Dedifferentiated amniotic fluid mesenchymal stem cell (primary cell): ENCODE results near the gene ERRFI1.
"Not testable (repeated sequence)": the region's sequence is repeated elsewhere in the genome, so short reads cannot be mapped to it uniquely, and the experiment has no call there.

ENCODE experiments used
- DNase-seq: peaks from one replicate; pipeline ENCODE4 v3.0.0-alpha.2; 2016; ENCODE audit errors: extremely low spot score

The ERRFI1 gene

GRCh38 chr1:8026153-8026975 lies at the start of gene ERRFI1:
Gene ERRFI1 (minus strand): TSS chr1:8026309. CDS start chr1:8015619, 10,690 bp downstream.
- peak; percentile 87 for DNase-seq

GRCh38 chr1:8075511-8076051 lies 49.5 kb upstream of the ERRFI1 start:
- no peak for DNase-seq

- no peak for DNase-seq
These were observed 47.2 kb upstream of the ERRFI1 start for GRCh38 chr1:8073112-8073855.

GRCh38 chr1:8070381-8070811 lies 44.3 kb upstream of the ERRFI1 start:
- no peak for DNase-seq

- DNase-seq = not testable (repeated sequence)
These were observed 43.7 kb upstream of the ERRFI1 start for GRCh38 chr1:8069614-8070320.

GRCh38 chr1:8065369-8065768 lies 39.3 kb upstream of the ERRFI1 start:
- DNase-seq = no peak

GRCh38 chr1:8063298-8064036 lies 37.4 kb upstream of the ERRFI1 start:
- DNase-seq = no peak

- DNase-seq = no peak
These were observed 36.8 kb upstream of the ERRFI1 start for GRCh38 chr1:8062861-8063260.

GRCh38 chr1:8061673-8062386 lies 35.7 kb upstream of the ERRFI1 start:
- no peak for DNase-seq

GRCh38 chr1:8061210-8061609 lies 35.1 kb upstream of the ERRFI1 start:
- peak; percentile 93 for DNase-seq

- DNase-seq = peak; percentile 68
These were observed 33.1 kb upstream of the ERRFI1 start for GRCh38 chr1:8059161-8059622.

GRCh38 chr1:8057779-8058178 lies 31.7 kb upstream of the ERRFI1 start:
- not testable (repeated sequence) for DNase-seq

- peak; percentile 50 for DNase-seq
These were observed 29.9 kb upstream of the ERRFI1 start for GRCh38 chr1:8055973-8056372.

GRCh38 chr1:8053878-8054567 lies 27.9 kb upstream of the ERRFI1 start:
- DNase-seq = no peak

GRCh38 chr1:8051650-8052049 lies 25.5 kb upstream of the ERRFI1 start:
- no peak for DNase-seq

- not testable (repeated sequence) for DNase-seq
These were observed 23.1 kb upstream of the ERRFI1 start for GRCh38 chr1:8049229-8049628.

- DNase-seq = peak; percentile 93
These were observed 21.8 kb upstream of the ERRFI1 start for GRCh38 chr1:8047686-8048445.

GRCh38 chr1:8047112-8047511 lies 21.0 kb upstream of the ERRFI1 start:
- no peak for DNase-seq

- no peak for DNase-seq
These were observed 20.3 kb upstream of the ERRFI1 start for GRCh38 chr1:8046391-8046790.
